ENCODE measurements around the gene FGR.
A peak's percentile ranks its signal among the peaks of the same experiment; 100 is the strongest.
"Not testable (repeated sequence)": the region's sequence is repeated elsewhere in the genome, so short reads cannot be mapped to it uniquely, and the experiment has no call there.

Gene FGR

DNA sequence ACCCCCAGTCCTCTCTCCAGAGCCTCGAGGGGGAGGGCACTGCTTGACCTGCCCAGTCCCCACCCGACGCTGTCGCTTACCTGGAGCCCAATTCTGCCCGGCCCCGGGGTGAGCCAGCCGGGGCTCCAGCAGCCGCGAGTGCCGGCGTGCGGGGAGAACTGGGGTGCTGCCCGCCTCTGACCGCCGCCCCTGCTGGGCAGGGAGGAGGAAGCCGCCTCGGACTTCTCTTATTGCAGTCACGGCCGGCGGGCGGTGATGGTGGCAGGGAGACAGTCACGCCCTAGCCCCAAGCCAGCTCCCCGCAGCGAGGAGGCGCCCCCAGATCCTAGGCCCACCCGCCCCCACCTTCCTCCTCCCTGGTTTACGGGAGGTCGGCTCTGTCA is at the start of gene FGR:
Gene FGR, minus strand, starts transcription at position 201 of the 383 bp plus-strand sequence. CDS start 11,269 bp downstream, outside the sequence.
- no peak for DNase-seq

DNA sequence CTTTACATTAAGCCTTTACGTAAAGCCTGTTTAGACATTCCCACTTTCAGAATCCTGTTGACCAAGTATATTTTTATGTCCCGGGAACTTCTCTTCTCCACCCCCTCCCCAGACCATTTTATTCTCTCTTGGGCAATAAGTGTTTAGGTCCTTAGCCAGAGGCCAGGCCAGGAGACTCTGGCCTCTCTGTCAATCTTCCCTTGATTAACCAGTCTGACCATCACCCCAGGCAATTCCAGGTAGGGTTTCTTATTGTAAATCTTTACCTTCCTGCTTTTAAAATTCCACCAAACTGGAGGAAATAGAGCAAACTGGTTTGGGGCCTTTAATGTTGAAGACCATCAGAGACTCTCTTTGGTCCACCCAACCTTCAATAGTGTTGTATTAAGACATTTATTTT is 49.2 kb upstream of the FGR start:
- no peak for DNase-seq

DNA sequence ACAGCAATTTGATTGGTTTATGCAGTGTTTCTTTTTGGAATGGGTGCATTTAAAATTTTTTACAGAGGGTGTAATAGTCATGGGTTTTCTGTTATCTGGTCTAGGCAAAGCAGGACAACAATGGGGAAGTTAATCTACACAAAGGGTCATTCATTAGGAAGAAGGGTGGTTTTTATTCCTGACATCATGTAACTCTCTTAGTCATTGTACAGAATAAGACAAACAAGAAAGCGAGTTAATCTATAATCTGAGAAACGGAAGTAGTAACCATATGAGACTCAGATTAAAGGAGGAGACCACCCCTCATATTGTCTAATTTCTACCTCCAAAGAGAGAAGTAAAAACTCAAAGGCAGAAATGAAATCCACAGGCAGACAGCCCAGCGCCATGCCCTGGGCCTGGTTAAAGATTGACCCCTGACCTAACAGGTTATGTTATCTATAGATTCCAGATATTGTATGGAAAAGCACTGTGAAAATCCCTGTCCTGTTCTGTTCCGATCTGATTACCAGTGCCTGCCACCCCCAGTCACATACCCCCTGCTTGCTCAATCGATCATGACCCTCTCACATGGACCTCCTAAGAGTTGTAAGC is 47.5 kb upstream of the FGR start:
- DNase-seq: no peak

DNA sequence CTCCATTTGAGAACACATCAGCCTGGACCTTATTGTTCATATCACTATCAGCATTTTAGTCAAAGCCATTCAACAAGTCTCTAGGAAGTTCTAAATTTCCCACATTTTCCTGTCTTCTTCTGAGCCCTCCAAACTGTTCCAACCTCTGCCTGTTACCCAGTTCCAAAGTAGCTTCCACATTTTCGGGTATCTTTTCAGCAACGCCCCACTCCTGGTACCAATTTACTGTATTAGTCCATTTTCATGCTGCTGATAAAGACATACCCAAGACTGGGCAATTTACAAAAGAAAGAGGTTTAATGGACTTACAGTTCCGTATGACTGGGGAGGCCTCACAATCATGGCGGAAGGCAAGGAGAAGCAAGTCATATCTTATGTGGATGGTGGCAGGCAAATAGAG is 46.6 kb upstream of the FGR start:
- DNase-seq: not testable (repeated sequence)

DNA sequence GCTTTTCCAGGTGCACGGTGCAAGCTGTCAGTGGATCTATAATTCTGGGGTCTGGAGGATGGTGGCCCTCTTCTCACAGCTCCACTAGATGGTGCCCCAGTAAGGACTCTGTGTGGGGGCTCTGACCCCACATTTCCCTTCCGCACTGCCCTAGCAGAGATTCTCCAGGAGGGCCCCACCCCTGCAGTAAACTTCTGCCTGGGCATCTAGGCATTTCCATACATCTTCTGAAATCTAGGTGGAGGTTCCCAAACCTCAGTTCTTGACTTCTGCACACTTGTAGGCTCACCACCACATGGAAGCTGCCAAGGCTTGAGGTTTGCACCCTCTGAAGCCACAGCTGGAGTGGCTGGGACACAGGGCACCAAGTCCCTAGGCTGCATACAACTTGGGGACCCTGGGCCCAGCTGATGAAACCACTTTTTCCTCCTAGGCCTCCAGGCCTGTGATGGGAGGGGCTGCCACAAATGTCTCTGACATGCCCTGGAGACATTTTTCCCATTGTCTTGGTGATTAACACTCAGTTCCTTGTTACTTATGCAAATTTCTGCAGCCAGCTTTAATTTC is 45.3 kb upstream of the FGR start:
- DNase-seq: not testable (repeated sequence)

DNA sequence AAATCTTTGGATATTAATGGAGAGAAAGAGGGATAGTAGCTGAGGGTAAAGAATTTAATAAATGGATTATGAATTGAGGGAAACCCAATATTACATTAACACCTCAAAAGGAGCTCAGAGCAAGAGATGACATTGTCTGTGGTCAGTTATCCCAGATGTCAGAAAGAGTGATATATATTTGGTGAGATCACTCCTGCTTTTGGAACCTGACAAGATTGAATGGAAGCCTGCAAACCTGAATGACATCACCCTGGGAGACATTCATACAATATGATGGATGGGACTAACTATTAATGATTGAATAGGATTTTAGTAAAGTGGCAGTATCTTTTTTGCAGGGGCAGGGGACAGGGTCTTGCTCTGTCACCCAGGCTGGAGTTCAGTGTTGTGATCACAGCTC is 43.8 kb upstream of the FGR start:
- DNase-seq: no peak

DNA sequence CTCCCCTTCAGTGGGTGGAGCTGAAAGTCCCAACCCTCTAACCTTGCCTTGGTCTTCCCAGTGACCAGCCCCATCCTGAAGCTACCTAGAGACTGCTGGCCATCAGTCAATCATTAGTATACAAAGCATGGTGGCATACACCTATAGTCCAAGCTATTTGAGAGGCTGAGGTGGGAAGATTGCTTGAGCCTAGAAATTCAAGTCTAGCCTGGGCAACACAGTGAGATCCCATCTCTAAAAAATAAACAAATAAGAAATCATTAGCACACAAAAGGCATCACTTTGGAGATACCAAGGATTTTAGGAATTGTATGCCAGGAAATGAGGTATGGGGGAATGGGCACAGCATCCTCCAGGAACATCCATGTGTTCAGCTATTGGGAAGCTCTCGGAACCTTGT is 41.4 kb upstream of the FGR start:
- no peak for DNase-seq

DNA sequence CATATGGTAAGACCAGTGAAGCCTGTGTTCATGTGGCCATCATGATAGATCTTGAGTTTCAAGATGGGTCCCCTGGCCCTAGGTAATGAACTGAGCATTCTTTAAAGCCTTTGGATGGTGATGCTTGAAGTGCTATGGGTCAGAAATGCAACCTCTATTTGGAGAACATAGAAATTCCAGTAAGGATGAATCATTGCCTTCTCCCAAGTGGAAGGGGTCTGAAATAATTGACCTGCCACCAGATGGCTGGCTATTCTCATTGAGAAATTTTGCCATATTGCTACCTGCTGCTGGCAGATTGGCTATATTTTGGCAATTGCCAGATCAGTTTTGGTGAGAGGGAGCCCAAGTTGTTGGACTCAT is 37.7 kb upstream of the FGR start:
- peak; percentile 61 for DNase-seq

DNA sequence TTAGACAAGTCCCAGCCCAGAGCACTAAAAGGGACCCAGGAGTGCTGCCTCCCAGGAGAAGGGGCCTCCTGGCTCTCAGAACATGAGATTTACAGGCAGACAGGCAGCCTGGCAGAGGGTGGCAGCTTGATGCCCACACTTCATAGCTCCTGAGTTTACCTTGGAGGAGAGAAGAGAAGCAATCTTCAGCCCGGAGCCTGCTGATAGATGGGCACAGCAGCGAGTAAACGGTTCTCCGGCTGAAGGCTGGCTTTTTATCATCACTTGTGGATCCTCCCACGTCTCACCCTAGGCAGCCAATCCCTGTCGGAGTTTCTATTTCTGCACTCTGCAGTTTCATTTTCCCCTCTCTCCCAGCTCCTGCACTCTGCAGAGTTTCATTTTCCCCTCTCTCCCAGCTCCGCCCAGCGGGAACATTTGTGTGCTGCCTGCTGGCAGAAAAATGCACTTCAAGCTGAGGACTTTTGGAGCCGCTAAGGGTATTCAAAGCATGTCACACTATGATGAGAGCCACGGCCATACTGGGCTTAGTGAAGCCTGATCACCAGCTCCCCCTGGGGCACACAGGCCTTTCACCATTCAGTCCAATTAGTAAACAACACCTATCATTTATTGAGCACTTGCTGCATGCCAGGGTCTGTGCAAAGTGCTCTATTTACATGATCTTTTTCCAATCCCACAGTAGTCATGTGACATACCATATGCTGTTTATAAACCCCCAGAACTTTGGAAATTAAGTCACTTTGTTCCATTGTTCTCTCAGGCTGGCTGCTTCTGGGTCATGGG is 37.2 kb upstream of the FGR start, which contains the start of gene IFI6:
Gene IFI6, minus strand, starts transcription at position 229 of the 786 bp plus-strand sequence. CDS start 2,878 bp downstream, outside the sequence.
- DNase-seq: peak; percentile 96

DNA sequence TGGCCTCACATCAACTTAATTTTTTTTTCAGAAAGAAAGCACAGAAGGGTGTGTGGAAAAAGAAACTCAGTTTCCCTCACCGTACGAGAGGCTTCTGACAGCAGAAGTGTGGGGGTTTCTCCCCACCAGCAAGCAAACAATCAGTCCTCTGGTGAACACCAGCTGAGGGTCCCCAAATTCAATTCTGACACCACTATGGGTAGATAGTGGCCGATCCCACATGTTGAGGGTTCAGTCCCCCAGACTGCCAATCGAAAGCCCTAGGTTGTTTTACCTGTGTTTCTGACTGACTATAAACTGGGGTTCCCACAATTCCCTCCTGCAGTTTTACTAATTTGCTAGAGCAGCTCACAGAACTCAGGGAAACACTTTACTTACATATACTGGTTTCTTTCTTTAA is 34.9 kb upstream of the FGR start:
- no peak for DNase-seq

DNA sequence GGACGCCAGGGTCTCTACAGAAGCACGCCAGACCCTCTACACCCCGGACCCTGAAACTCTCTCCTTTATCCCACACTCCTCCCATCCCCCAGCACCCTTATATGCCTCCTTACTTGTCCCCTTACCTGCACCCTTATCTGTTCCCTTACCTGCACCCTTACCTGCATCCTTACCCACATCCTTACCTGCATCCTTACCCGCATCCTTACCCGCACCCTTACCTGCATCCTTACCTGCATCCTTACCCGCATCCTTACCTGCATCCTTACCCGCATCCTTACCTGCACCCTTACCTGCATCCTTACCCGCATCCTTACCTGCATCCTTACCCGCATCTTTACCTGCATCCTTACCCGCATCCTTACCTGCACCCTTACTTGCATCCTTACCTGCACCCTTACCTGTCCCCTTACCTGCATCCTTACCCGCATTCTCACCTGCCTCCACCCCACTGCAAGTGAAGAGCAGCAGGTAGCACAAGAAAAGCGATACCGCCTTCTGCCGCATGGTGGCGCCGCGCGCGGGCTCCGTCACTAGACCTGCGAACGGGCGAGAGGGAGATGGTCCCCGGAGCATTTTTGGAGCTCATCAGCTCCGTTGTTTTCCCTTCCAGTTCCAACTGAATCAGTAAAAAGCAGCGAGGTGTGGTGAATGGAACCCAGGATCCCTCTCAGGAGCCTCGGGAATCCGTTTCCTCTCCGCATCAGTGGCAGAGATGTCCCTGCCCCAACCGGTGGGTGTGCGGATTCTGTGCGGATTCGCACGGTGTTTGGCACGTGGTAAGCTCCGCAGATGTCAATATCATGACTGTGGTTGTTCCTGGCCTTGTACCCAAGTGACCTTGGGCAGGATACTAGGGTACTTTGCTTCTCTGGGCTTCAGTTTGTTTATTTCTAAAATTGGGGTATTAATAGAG is 34.1 kb upstream of the FGR start:
- DNase-seq: peak; percentile 35

DNA sequence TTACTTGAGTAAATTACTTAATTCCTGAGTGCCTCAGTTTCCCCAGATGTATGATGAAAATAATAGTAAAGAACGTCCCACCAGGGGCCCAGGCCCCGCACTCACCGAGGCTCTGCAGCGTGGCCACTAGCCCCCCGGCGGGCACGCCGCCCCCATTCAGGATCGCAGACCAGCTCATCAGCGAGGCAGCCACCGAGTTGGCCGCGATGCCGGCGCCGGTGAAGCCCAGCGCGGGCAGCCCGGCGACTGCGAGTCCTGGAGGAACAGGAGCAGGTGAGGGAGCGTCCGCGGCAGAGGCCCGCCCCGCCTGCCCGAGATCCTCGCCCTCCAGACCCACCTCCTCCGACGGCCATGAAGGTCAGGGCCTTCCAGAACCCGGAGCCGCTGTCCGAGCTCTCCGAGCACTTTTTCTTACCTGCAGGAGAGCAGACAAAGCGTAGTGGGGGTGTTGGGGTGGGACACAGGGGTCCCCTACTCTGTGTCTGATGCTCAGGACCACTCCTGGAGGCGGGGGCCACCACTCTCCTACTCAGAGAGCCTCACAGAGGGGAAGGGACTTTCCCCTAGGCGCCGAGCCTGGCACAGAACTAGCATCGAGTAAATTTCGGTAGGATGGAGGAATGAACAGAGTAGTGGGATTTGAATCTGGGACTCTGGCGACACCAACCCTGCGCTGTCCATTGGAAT is 33.3 kb upstream of the FGR start:
- DNase-seq: no peak

DNA sequence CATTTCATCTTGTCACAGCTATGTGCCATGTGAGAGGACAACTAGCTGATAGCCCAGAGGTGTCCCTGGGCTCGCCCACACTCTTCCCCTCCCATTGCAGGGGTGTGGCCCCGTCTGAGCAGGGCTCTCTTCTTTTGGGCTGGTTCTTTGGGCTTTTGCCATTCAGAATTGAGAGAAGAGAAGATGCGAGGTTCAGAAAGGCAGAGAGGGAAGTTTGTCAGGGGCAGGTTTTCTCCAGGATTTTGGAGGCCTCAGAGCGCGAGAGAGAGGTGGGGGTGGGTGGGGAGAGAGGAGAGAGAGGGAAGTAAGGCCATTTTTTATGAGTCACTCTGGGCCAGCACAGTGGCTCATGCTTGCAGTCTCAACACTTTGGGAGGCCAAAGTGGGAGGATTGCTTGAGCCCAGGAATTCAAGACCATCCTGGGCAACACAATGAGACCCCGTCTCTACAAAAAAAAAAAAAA is 31.8 kb upstream of the FGR start:
- DNase-seq: no peak

DNA sequence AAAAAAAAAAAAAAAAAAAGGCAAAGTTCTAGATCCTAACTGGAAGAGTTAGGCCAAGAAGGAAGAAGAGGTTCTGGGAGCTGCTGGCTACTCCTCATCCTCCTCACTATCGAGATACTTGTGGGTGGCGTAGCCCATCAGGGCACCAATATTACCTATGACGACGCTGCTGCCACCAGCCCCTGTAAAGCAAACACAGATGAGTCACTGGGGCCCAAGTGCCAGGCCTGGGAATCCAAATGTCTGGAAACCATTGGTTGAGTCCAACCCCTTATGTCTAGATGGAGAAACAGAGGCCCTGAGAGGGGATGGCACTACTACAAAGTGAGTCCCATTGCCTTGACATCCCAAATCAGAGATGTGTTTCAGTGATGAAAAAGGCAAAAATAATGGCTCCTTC is 31.3 kb upstream of the FGR start:
- DNase-seq: no peak

DNA sequence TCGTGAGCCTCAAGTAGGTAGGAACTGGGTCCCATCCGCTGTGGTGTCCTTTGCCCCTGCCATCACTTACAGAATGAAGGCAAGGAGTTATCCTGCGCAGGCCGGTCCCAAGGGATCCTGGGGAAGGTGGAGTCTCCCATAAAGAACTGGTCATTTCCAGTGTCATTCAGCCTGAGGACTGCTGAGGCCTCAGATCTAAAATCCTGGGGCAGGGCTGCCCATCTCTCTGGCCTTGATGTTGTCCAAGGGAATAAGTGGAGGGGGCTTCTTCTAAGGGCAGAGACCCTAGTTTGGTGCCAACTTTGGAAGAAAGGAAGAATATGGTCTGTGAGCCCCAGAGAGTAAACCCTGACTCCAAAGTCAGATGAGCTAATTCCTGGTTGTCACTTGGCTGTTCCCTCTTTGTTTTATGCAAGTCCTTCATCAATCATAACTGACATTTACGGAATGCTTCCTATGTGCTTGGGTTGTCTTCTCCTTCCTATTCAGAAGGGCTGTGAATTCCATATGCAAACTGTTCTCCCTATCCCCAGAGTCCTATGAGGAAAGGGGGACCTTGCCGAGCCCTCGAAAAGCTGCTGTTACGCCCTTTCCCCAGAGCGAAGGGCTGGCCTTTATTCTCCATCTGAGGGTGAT is 30.1 kb upstream of the FGR start:
- no peak for DNase-seq

DNA sequence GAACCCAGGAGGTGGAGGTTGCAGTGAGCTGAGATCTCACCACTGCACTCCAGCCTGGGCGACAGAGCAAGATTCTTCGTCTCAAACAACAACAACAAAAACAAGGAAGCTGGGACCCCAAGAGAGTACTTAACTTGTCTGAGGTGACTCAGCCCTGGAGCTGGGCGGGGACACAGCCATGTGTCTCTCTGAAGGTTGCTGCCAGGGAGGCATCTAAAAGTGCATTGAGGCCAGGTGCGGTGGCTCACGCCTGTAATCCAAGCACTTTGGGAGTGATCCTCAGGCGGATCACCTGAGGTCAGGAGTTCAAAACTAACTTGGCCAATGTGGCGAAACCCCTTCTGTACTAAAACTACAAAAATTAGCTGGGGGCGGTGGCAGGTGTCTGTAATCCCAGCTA is 29.3 kb upstream of the FGR start:
- DNase-seq: no peak

DNA sequence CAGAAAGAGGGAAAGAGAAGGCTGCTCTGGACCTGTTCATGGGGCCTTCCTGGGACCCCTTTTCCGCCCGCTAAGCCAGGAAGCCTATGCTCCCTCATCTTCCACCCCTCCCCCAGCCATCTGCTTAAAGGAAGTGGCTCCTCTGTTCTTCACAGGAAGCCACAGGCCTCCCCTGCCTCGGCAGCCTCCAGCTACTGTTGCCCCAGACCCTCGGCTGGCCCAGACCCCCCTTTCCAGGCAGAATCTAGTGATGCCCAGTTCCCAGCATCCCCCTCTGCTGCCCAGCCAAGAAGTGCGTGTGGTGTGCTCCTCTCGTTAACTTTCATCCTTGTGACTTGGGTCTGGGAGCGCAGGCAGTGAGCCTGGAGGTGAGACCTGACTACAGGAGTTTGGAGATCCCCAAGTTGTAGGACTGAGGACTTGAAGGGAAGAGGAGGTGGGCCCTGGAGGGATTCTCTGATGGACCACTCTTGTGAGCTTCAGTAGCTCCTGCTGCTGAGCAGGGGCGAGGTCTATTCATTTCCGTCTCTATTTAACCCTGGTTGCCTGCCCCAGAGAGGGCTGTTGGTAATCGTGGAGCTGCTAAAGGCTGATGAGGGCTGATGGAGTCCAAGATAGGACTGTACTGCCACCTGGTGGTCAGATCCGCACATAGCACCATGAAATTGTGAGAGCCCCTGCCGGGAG is 27.9 kb upstream of the FGR start:
- DNase-seq: peak; percentile 86

DNA sequence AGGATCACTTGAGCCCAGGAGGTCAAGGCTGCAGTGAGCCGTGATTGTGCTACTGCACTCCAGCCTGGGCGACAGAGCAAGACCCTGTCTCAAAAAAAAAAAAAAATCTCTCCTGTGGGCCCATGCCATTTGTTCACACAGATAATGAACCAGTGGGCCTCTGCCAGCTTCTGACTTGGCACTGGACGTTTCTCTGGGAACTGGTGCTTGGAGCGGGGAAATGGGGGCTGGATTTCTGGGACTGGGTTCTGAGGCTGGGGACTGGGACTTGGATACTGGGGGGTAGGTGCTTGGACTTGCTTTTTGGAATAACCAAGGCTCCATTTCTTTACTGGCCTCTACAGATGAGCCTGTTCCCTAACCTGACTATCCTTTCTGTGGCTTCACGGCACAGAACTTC is 27.3 kb upstream of the FGR start:
- DNase-seq: no peak

DNA sequence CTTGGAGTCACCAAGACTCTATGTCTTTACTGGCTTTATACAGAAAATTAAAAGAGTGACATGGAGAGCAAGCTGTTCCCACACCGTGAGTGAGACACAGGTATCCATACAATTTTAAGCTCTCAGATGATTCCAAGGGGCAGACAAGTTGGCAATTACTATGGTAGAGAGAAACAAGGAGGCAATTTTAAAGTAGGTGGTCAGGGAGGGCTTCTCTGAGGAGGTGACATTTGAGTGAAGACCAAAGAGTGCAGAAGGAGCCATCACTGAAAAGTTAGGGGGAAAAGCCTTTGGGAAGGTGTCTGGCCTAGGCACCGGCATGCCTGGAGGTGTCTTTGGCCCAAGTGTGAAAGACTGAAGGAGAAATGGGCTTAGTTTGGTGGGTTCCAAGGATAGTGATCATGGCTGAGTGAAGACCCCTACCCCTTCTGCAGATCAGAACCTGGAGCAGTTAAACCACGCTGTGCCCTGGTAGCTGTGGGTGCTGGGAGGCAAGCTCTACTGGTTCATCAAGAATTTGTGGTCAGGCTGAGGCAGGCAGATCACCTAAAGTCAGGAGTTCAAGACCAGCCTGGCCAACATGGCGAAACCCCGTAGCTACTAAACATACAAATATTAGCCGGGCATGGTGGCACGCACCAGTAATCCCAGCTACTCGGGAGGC is 26.6 kb upstream of the FGR start:
- no peak for DNase-seq

DNA sequence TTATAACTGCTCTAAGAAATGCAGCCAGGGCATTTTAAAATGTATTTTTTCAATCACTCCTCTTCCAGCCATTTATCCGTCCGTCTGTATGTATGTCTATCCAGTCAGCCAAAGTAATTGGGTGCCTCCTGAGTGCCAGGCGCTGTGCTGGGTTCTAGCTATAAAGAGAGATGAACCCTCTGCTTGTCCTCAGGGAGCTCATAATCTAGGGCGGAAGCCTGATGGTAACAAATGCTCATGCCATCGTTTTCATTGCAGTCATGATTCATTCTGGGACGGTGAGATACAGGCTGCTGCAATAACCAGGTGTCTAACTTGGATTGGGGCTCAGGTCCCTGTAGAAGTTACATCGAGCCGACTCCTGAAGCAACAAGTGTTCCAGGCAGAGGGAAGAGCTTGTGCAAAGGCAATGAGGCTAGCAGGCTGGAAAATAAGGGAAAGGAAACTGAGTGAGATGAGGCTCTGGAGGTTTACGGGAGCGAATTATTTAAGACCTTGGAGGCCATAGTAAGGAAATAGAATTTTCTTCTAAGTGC is 25.4 kb upstream of the FGR start:
- no peak for DNase-seq

Data from fibroblast of upper back skin (primary cell).